IPS-18c (cell line): ENCODE data around the gene CYB5R3.
A peak's percentile ranks its signal among the peaks of the same experiment; 100 is the strongest.

Source experiments
- H3K4me3 ChIP-seq: 2 replicates; pipeline ENCODE4 v1.7.0; 2013; ENCODE audit warnings: low read depth, mild to moderate bottlenecking, low read length, moderate library complexity; ENCODE audit not compliant: insufficient read depth
- H3K9me3 ChIP-seq: one replicate; pipeline ENCODE4 v1.6.1; 2013; ENCODE audit warnings: mild to moderate bottlenecking, low read length, moderate library complexity; ENCODE audit not compliant: control insufficient read depth, insufficient read depth

CYB5R3 gene

GRCh38 chr22:42653999-42654398 is 4.8 kb upstream of the CYB5R3 start:
- Histone ChIP-seq H3K4me3 (no peak overlapping the region), H3K9me3 (no peaks in the 10 kb centered on the region)

GRCh38 chr22:42651134-42651533 is 1.9 kb upstream of the CYB5R3 start:
- no peaks in the 10 kb centered on the region for H3K9me3 ChIP-seq
- H3K4me3 ChIP-seq = no peak overlapping the region

GRCh38 chr22:42648368-42649245 is 585 bp downstream of the CYB5R3 start:
- Histone ChIP-seq H3K9me3 (no peaks in the 10 kb centered on the region), H3K4me3 (peak overlapping the region; percentile 88)

GRCh38 chr22:42648017-42648367 is 1.2 kb downstream of the CYB5R3 start:
- no peaks in the 10 kb centered on the region for H3K9me3 ChIP-seq
- peak overlapping the region; percentile 88 for H3K4me3 ChIP-seq

DNA sequence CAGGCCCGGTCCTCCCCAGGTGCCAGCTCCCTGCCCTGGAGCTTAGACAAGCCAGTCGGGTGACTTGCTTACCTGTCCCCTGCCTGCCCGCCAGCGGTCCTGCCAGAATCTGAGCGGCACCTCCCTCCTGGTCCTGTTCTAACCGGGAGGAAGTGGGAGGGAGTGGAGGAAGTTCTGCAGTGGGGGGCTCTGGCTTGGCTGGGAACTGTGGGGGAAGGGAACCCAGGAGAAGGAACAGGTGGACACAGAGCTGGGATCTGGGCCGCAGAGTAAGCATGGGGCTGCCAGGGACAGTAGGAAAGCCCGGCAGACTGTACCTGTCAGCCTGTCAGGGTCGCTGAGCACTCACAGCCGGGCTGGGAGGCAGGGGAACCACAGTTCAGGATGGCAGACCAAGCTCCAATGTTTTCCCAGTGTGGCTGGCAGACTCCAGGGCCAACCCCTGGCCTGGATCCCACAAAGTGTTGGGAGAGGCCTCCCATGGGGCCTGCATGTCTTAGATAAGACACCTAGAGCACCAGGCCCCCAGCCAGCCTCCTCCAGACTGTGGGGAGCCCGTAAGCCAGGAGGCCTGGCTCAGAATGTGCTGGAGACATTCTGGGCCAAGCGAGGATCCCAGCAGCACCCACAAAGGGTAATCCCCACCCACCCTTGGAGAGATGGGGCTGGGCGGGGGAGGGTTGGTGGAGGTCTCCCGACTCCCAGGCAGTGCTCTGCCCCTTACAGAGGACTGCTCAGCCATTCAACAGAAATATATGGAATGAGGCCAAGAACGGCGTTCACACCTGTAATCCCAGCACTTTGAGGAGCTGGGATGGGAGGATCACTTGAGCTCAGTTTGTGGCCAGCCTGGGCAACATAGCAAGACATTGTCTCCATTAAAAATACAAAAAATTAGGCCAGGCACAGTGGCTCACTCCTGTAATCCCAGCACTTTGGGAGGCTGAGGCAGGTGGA is 2.3 kb downstream of the CYB5R3 start:
- H3K4me3 ChIP-seq = no peak overlapping the region; the same call in 1 of the 2 replicates

GRCh38 chr22:42645938-42646568 is 3.1 kb downstream of the CYB5R3 start:
- Histone ChIP-seq H3K9me3 (no peaks in the 10 kb centered on the region), H3K4me3 (no peak overlapping the region)

More for the DNA sequence above, 2.3 kb downstream of the CYB5R3 start:
- H3K9me3 ChIP-seq = no peaks in the 10 kb centered on the region

GRCh38 chr22:42645341-42645937 is 3.8 kb downstream of the CYB5R3 start:
- H3K4me3 ChIP-seq = no peak overlapping the region
- H3K9me3 ChIP-seq = no peaks in the 10 kb centered on the region

GRCh38 chr22:42644422-42645340 is 4.5 kb downstream of the CYB5R3 start:
- no peak overlapping the region for H3K4me3 ChIP-seq

DNA sequence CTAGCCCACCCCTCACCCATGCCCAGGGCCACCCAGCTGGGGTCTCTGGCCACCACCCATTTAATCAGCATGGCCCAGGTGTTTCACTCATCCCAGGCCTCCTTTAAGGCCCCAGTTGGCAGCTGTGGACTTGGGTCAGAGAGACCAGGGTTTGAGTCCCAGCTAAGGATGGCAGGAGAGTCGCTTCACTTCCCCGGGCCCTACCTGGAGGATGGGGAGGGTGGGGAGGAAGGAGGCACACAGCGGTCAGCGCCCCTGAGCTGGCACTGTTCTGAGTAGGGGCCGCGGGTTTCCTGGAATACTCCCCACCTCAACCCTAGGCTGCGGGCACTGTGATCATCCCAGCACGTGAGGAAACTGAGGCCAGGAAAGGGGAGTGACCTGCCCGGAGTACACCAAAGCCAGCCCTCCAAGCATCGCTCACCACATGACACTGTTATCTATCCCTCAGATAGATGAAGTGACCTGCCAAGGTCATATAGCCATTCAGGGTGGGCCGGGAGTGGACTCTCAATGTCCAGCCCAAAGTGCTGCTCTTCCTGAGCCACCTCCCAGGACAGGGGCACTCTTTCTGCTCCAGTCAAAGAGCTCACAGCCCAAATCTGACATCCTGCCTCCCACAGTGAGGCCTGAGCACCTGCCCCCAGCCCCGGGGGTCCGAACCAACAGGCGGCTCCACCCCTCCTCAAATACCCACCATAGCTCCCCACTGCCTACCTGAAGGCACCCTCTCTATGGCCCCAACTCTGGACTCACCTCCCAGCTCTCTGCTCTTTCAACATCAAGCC is 5.4 kb downstream of the CYB5R3 start:
- Histone ChIP-seq H3K9me3 (no peaks in the 10 kb centered on the region), H3K4me3 (no peak overlapping the region)

More at GRCh38 chr22:42644422-42645340, 4.5 kb downstream of the CYB5R3 start:
- no peaks in the 10 kb centered on the region for H3K9me3 ChIP-seq

DNA sequence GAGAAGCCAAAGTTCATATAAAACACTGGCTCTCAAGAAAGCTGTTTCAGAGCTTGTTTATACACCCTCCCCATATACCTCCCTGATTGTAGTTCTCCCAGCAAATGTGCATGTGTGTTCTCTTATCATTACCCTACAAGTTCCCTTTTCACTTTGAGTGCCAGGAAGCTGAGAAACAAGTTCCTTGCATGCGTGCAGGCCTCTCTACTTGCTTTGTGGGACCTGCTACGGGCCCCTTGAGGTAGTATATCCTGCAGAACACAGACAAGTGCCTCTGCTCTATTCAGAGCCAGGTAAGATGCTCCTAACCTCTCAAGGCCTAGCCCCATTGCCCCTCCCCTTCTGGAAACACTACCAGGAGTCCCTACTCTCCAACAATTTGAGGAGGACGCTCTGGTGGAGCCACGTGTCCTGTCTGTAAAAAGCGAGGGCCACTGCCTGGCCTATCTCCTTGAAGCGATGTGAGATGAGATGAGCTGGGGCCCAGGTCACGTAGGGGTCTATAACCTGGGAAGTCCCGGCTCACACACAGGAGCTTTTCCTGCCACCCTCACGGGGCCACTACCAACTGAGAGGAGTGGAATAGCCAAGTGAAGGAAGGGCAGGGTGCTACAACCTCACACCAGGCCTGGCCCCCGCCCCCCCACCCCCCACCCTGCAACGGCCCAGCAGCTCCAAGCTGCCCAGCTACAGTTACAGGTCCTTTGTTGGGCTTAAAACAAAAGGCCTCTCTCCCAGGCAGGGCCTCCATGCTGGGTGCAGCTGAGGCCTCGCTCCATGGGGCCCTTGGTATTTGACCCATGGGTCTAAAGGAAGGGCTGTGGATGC is 6.2 kb downstream of the CYB5R3 start:
- Histone ChIP-seq H3K9me3 (no peaks in the 10 kb centered on the region), H3K4me3 (no peak overlapping the region)

GRCh38 chr22:42641801-42642413 is 7.3 kb downstream of the CYB5R3 start:
- no peaks in the 10 kb centered on the region for H3K9me3 ChIP-seq
- no peak overlapping the region for H3K4me3 ChIP-seq

DNA sequence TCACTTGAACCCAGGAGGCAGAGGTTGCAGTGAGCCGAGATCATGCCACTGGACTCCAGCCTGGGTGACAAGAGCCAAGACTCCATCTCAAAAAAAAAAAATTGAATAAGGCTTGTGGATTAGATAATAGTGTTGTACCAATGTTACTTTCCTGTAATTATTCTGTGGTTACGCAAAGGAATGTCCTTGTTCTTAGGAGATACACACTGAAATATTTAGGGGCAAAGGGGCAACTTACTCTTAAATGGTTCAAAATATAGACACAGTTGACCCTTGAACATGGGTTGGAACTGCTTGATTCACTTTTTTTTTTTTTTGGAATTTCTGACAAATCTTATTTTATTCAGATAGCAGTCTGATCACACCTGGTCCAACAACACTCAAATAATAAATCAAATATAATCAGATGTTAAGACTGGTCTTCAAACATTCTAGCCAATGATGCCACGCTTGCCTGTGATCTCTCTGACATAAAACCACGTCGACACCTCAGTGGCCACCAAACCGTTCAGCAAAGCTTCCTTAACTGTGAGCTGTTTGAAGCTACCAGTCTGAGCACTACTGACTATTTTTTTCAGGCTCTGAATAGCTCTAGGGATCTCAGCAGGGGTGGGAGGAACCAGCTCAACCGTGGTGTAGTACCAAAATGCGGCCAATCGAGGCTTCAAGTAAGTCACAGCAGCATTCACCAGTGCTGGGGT is 9.5 kb downstream of the CYB5R3 start:
- Histone ChIP-seq H3K4me3 (no peak overlapping the region), H3K9me3 (no peaks in the 10 kb centered on the region)

DNA sequence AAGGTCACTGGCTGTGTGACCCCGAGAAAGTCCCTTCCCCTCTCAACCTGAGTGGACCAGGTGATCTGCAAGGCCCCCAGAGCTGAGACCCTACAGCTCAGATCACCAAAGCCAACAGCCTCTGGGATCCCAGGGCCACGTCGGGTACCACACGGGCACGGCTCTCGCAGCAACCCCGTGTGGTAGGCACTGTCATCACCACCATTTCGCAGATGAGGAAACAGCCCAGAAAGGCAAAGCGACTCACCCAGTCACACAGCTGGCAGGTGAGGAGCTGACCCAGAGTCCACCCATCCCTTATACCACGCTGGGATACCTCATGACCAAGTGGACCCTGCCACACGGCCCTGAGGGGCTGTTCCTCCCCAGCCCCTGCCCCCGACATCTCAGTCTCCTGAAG is 11.6 kb downstream of the CYB5R3 start:
- H3K9me3 ChIP-seq = no peaks in the 10 kb centered on the region
- no peak overlapping the region for H3K4me3 ChIP-seq

DNA sequence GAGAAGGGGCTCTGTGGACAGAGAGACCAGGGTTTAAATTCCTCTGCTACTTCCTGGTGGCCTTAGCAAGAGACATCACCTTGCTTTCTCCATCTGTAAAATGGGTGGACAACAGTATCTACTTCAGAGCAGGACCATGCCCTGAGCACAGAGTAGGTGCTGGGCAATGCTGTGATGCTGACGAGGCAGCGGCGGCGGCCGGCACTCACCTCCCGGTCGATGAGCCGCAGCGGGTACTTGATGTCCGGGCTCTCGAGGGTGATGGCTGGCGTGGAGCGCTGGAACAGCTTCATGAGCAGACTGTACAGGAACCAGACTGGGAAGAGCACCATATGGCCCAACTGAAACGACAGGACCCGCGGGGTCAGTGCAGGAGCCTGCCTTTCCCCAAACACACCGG is 12.7 kb downstream of the CYB5R3 start:
- Histone ChIP-seq H3K9me3 (no peaks in the 10 kb centered on the region), H3K4me3 (no peak overlapping the region)
